CD4-positive, alpha-beta T cell (primary cell): Measurements from ENCODE around the gene SSMEM1. TPM values are rescaled to one million over a fixed set of nuclear protein-coding genes. Genes with fewer than 3 reads are reported as not detected.
"Not testable (repeated sequence)": the region's sequence is repeated elsewhere in the genome, so short reads cannot be mapped to it uniquely, and the experiment has no call there.

Experiments
- ATAC-seq: fragments of 200-7000 bp; cut with Tn5 transposase; one replicate; pipeline ENCODE4 v1.10.0; 2022; ENCODE audit warnings: mild to moderate bottlenecking; ENCODE audit not compliant: poor library complexity
- CTCF ChIA-PET: fragments of 350-600 bp; sonication (Branson Sonifier 250); formaldehyde crosslinking; loops from one replicate; lab custom pipeline; 2021; ENCODE audit warnings: antibody characterized with exemption, inconsistent platforms; lab: Charles Lee
- POLR2A ChIA-PET: fragments of 350-600 bp; sonication (Branson Sonifier 250); formaldehyde crosslinking; loops from one replicate; lab custom pipeline; 2021; ENCODE audit warnings: antibody characterized with exemption, inconsistent platforms; lab: Charles Lee
- DNase-seq, 14 experiments: peaks; one replicate each; pipeline ENCODE4 v3.0.0-alpha.2; 2013 to 2020; ENCODE audit warnings: mixed read lengths in 2 of 14
- H3K27ac ChIP-seq, 2 donors: one replicate each; pipeline versions ENCODE4 v1.5.1 to v1.7.0; 2013; ENCODE audit warnings: low read length in 2 of 2, low read depth in 1 of 2, mild to moderate bottlenecking in 1 of 2
- H3K27me3 ChIP-seq, 2 experiments: 1 replicate in 1 of 2; 2 replicates in 1 of 2; pipeline versions ENCODE4 v1.6.1 to v1.7.0; 2013; ENCODE audit warnings: low read length in 2 of 2, control low read depth in 1 of 2, mild to moderate bottlenecking in 1 of 2, moderate library complexity in 1 of 2; ENCODE audit not compliant: insufficient read depth in 2 of 2, control insufficient read depth in 1 of 2
- H3K36me3 ChIP-seq: one replicate; pipeline ENCODE4 v1.6.1; 2013; ENCODE audit warnings: low read length, control low read depth; ENCODE audit not compliant: insufficient read depth
- H3K4me1 ChIP-seq: one replicate; pipeline ENCODE4 v1.6.1; 2013; ENCODE audit warnings: low read length, control low read depth; ENCODE audit not compliant: insufficient read depth
- H3K4me3 ChIP-seq: one replicate; pipeline ENCODE4 v1.5.1; 2013; ENCODE audit warnings: mild to moderate bottlenecking, low read length, moderate library complexity
- H3K9me3 ChIP-seq, 2 experiments: 1 replicate in 1 of 2; 2 replicates in 1 of 2; pipeline versions ENCODE4 v1.6.1 to v1.7.0; 2013; ENCODE audit warnings: low read length in 2 of 2, mild to moderate bottlenecking in 2 of 2, control low read depth in 1 of 2, moderate library complexity in 1 of 2; ENCODE audit not compliant: control insufficient read depth in 1 of 2, insufficient read depth in 1 of 2
- H3K27ac Mint-ChIP-seq: one replicate; pipeline ENCODE4 v1.8.0; 2020; ENCODE audit warnings: mixed read lengths
- H3K27me3 Mint-ChIP-seq: one replicate; pipeline ENCODE4 v1.8.0; 2021; ENCODE audit warnings: mixed read lengths
- H3K36me3 Mint-ChIP-seq: one replicate; pipeline ENCODE4 v1.8.0; 2021; ENCODE audit warnings: low read depth, mixed read lengths
- H3K4me1 Mint-ChIP-seq: one replicate; pipeline ENCODE4 v1.8.0; 2021; ENCODE audit warnings: low read depth, mixed read lengths
- H3K4me3 Mint-ChIP-seq: one replicate; pipeline ENCODE4 v1.8.0; 2020; ENCODE audit warnings: mild to moderate bottlenecking, mixed read lengths
- H3K9me3 Mint-ChIP-seq: one replicate; pipeline ENCODE4 v1.8.0; 2020; ENCODE audit warnings: mixed read lengths
- CTCF ChIP-seq: fragments of 200-600 bp; IDR thresholded peaks from one replicate; pipeline ENCODE4 v1.8.0; 2022; ENCODE audit warnings: antibody characterized with exemption, mild to moderate bottlenecking
- intact Hi-C, 2 experiments: fragments of 100-400 bp; cut with DNase I in 1 of 2; cut with micrococcal nuclease in 1 of 2; formaldehyde crosslinking; loops; one replicate each; pipeline versions ENCODE4 v1.15.1 to v1.9.0; 2023 to 2025; cut with DNase I, micrococcal nuclease
- total RNA-seq, 174 experiments: library from RNA in 2 of 174; stranded (reverse) in 2 of 174; gene quantifications; one replicate each; pipeline ENCODE4 v1.2.3 and lab custom pipeline; 2021 to 2026

SSMEM1 gene
- total RNA-seq, 2 experiments from 2014 or later = not detected

- DNase-seq, H3K4me1 ChIP-seq, CTCF ChIA-PET, H3K36me3 ChIP-seq, H3K27me3 ChIP-seq, POLR2A ChIA-PET, H3K36me3 Mint-ChIP-seq, H3K4me3 ChIP-seq, H3K4me3 Mint-ChIP-seq, H3K27ac Mint-ChIP-seq, H3K4me1 Mint-ChIP-seq, H3K9me3 ChIP-seq, ATAC-seq, H3K27me3 Mint-ChIP-seq, H3K27ac ChIP-seq, H3K9me3 Mint-ChIP-seq: not testable (repeated sequence)
- intact Hi-C loops = loop anchor here in 1 of 2 experiments (10.0 kb wide), 1 partner anchor 235 kb away; no protein-coding TSS in a partner anchor
Observed at GRCh38 chr7:130249626-130250025, 42.0 kb downstream of the SSMEM1 start.

GRCh38 chr7:130254555-130254954 lies 46.9 kb downstream of the SSMEM1 start:
- TF ChIP-seq CTCF = no peak
- ATAC-seq (no peak), DNase-seq (no peak)
- H3K27ac Mint-ChIP-seq = no peak overlapping the region
- ChIA-PET CTCF (no interaction called here), POLR2A (no interaction called here)
- no peak overlapping the region for H3K4me3 ChIP-seq
- no peaks in the 10 kb centered on the region for H3K27me3 Mint-ChIP-seq
- H3K4me1 ChIP-seq = no peaks in the 10 kb centered on the region
- peaks cover 17 to 18% of the 10 kb centered on the region in 2 experiments for H3K9me3 ChIP-seq
- H3K27me3 ChIP-seq = peaks cover 0 to 5% of the 10 kb centered on the region in 2 experiments
- H3K36me3 ChIP-seq = no peaks in the 10 kb centered on the region
- peaks cover 13% of the 10 kb centered on the region for H3K36me3 Mint-ChIP-seq
- intact Hi-C loops = no loop called here
- H3K27ac ChIP-seq = no peak overlapping the region
- no peaks in the 10 kb centered on the region for H3K4me1 Mint-ChIP-seq
- H3K4me3 Mint-ChIP-seq = no peak overlapping the region
- peaks cover 4% of the 10 kb centered on the region for H3K9me3 Mint-ChIP-seq

- intact Hi-C loops = no loop called here
Observed at GRCh38 chr7:130256704-130257103, 49.0 kb downstream of the SSMEM1 start.

More at GRCh38 chr7:130256704-130257103, 49.0 kb downstream of the SSMEM1 start:
- no peaks in the 10 kb centered on the region for H3K4me1 Mint-ChIP-seq
- peaks cover 4% of the 10 kb centered on the region for H3K9me3 Mint-ChIP-seq
- no peak for ATAC-seq
- Histone ChIP-seq H3K4me3 (no peak overlapping the region), H3K9me3 (peaks cover 19 to 31% of the 10 kb centered on the region in 2 experiments), H3K36me3 (no peaks in the 10 kb centered on the region), H3K4me1 (no peaks in the 10 kb centered on the region), H3K27ac (no peak overlapping the region), H3K27me3 (peaks cover 0 to 5% of the 10 kb centered on the region in 2 experiments)
- H3K36me3 Mint-ChIP-seq = peaks cover 18% of the 10 kb centered on the region
- CTCF ChIA-PET = no interaction called here
- no peaks in the 10 kb centered on the region for H3K27me3 Mint-ChIP-seq
- no peak overlapping the region for H3K4me3 Mint-ChIP-seq
- no peak for DNase-seq
- TF ChIP-seq CTCF = no peak
- H3K27ac Mint-ChIP-seq = no peak overlapping the region
- POLR2A ChIA-PET = no interaction called here
